Measurements from ENCODE around the gene MUC6. TPM values are rescaled to one million over a fixed set of nuclear protein-coding genes. Genes with fewer than 3 reads are reported as not detected.

MUC6 gene
- total RNA-seq, 1 experiment from 2014 or later, result not detected

- H3K23ac ChIP-seq (ENCODE audit: insufficient read length, low read depth, low read length), result no peak overlapping the region
- no peaks in the 10 kb centered on the region for H3K4me1 Mint-ChIP-seq
- H4K5ac ChIP-seq (ENCODE audit: insufficient read length, low read depth, low read length), result no peak overlapping the region
- no peak overlapping the region for H3K18ac ChIP-seq (ENCODE audit: insufficient read length, low read depth, low read length)
- H3K9ac ChIP-seq (ENCODE audit: extremely low read depth, insufficient read length, low read length), result no peak overlapping the region
- H3K27me3 Mint-ChIP-seq (ENCODE audit: low read depth), result no peaks in the 10 kb centered on the region; the same call in 1 of the 2 replicates
- no CpG with 5 or more reads among the region's 33 CpGs for WGBS (ENCODE audit: extremely low coverage, insufficient read length, low lambda C conversion rate)
- H2BK12ac ChIP-seq (ENCODE audit: insufficient read length, low read depth, low read length), result no peak overlapping the region
- no peak overlapping the region for H3K56ac ChIP-seq (ENCODE audit: insufficient read length, low read depth, low read length)
- no peak overlapping the region for H3K14ac ChIP-seq (ENCODE audit: insufficient read depth, low read length)
- peak overlapping the region in 1 of 3 experiments; percentile 70; a peak in 1 of 7 replicates for H3K27ac Mint-ChIP-seq
- H3K36me3 Mint-ChIP-seq (ENCODE audit: insufficient read depth in 1 of 3, low read depth in 3 of 3), result no peaks in the 10 kb centered on the region
- no peak overlapping the region for H3K4me2 ChIP-seq (ENCODE audit: insufficient read depth, insufficient read length, low read length)
- no peak overlapping the region for H2BK5ac ChIP-seq (ENCODE audit: insufficient read length, low read length)
- no peak for TF ChIP-seq CTCF (conservative IDR thresholded peaks at IDR 0.05)
- no peak for DNase-seq
- H4K20me1 ChIP-seq (ENCODE audit: control insufficient read depth, insufficient read depth, insufficient read length), result no peaks in the 10 kb centered on the region
- H3K9me3 Mint-ChIP-seq, result no peaks in the 10 kb centered on the region
- no peak overlapping the region for H3K4me3 Mint-ChIP-seq
- H3K4me1 ChIP-seq (ENCODE audit: insufficient read depth, low read length), result no peaks in the 10 kb centered on the region
- H3K79me1 ChIP-seq (ENCODE audit: insufficient read depth, low read depth, low read length, poor library complexity, severe bottlenecking), result no peaks in the 10 kb centered on the region
- H3T11ph ChIP-seq (ENCODE audit: low read length), result no peak overlapping the region
- H2BK120ac ChIP-seq (ENCODE audit: low read depth, low read length, poor library complexity, severe bottlenecking), result no peak overlapping the region
- no peaks in the 10 kb centered on the region for H3K79me2 ChIP-seq (ENCODE audit: insufficient read depth, low read length)
- no peak overlapping the region for H2BK20ac ChIP-seq (ENCODE audit: low read depth, low read length, poor library complexity, severe bottlenecking)
- H3K27ac ChIP-seq (ENCODE audit: insufficient read length, low read depth, low read length), result no peak overlapping the region
- no peaks in the 10 kb centered on the region for H3K23me2 ChIP-seq (ENCODE audit: insufficient read length, low read depth, low read length, poor library complexity, severe bottlenecking)
- H4K91ac ChIP-seq (ENCODE audit: insufficient read length, low read depth, low read length), result no peak overlapping the region
- no peaks in the 10 kb centered on the region for H3K9me3 ChIP-seq (ENCODE audit: control insufficient read depth, low read depth, low read length)
- H4K8ac ChIP-seq (replicated peaks; ENCODE audit: insufficient read length, low read depth, low read length), result no peak overlapping the region
- H3K4ac ChIP-seq (ENCODE audit: low read depth, low read length), result no peak overlapping the region
- no peaks in the 10 kb centered on the region for H3K27me3 ChIP-seq (ENCODE audit: insufficient read depth, low read length)
- no peak overlapping the region for H2BK15ac ChIP-seq (ENCODE audit: low read depth, low read length)
- H2AK5ac ChIP-seq (ENCODE audit: insufficient read length, low read length), result no peak overlapping the region
- H2AFZ ChIP-seq (ENCODE audit: low read length), result no peak overlapping the region
These were observed 46.5 kb upstream of the MUC6 start for GRCh38 chr11:1082728-1083620.

Data from H9 (cell line).